ENCODE results near the gene UBA52. TPM values are rescaled to one million over a fixed set of nuclear protein-coding genes. Genes with fewer than 3 reads are reported as not detected.

Gene UBA52
- total and polyA plus RNA-seq, 2 of the 13 experiments (the other 11 are each of a cell fraction or from before 2014, with no cell fraction given) = 959 to 1,782 TPM

DNA sequence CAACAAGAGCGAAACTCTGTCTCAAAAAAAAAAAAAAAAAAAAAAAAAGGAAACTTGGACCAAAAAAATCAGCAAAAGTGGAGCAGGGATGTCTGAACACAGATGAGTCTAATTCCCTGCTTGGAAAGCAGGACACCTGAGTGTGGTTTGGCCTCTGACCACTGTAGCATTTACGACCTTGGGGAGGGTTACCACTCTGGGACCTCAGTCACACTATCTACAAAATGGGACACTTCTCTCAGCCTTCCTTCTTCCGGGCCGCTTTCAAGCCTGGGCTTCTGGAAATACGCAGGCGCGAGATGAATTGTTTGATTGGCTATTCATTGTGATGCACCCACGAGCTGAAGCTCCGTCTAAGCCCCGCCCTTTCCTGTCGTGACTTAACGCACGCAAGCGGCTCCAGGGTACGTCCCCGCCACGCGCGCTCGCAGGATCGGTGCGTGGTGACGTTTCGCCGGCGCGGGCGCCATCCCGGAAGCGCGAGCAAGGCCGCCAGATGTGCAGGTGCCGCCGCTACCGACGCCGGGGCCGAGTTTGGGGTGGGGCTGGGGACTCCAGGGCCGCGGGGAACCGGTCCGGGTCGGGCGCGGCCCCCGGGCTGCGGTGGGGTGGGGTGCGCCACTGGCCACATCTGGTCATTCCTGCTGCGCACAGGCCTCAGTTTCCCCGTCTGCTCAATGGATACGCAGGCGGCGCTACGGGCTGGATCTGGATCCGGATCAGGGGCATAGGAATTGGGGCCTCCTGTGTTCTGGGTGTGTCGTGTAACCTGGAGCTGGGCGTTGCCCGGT lies 14.1 kb upstream of the UBA52 start, which contains the start of gene KXD1 (continued):
- TF ChIP-seq LCORL (IDR thresholded peaks at IDR 0.05) (no peak), LCORL (CRISPR knock-in tag; IDR thresholded peaks at IDR 0.05) (no peak), STAT5B (CRISPR knock-in tag; IDR thresholded peaks at IDR 0.05) (no peak), ZNF547 (CRISPR knock-in tag; IDR thresholded peaks at IDR 0.05) (no peak), TCF7L2 (IDR thresholded peaks at IDR 0.05; ENCODE audit: low read depth, low read length) (no peak), ZNF605 (CRISPR knock-in tag; IDR thresholded peaks at IDR 0.05) (no peak), ZNF550 (CRISPR knock-in tag; IDR thresholded peaks at IDR 0.05; ENCODE audit: borderline replicate concordance) (no peak), ATF1 (CRISPR knock-in tag; IDR thresholded peaks at IDR 0.05) (peak; percentile 78), RBM22 (optimal IDR thresholded peaks at IDR 0.05; ENCODE audit: low read length) (no peak), HOXD1 (CRISPR knock-in tag; IDR thresholded peaks at IDR 0.05) (no peak), CEBPB (IDR thresholded peaks at IDR 0.05; ENCODE audit: borderline replicate concordance, low read depth, low read length) (no peak), GLI4 (CRISPR knock-in tag; IDR thresholded peaks at IDR 0.05; ENCODE audit: borderline replicate concordance) (no peak), PAX8 (CRISPR knock-in tag; IDR thresholded peaks at IDR 0.05; ENCODE audit: borderline replicate concordance) (no peak), TARDBP (CRISPR knock-in tag; IDR thresholded peaks at IDR 0.05) (peak; percentile 59; the same call in 1 of the 2 replicates), NFE2L2 (IDR thresholded peaks at IDR 0.05; ENCODE audit: low read length) (no peak)
- TF ChIP-seq, protein P1, sequence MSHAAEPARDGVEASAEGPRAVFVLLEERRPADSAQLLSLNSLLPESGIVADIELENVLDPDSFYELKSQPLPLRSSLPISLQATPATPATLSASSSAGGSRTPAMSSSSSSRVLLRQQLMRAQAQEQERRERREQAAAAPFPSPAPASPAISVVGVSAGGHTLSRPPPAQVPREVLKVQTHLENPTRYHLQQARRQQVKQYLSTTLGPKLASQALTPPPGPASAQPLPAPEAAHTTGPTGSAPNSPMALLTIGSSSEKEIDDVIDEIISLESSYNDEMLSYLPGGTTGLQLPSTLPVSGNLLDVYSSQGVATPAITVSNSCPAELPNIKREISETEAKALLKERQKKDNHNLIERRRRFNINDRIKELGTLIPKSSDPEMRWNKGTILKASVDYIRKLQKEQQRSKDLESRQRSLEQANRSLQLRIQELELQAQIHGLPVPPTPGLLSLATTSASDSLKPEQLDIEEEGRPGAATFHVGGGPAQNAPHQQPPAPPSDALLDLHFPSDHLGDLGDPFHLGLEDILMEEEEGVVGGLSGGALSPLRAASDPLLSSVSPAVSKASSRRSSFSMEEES (CRISPR knock-in tag; IDR thresholded peaks at IDR 0.05) = peak; percentile 65
- TF ChIP-seq, protein P2, sequence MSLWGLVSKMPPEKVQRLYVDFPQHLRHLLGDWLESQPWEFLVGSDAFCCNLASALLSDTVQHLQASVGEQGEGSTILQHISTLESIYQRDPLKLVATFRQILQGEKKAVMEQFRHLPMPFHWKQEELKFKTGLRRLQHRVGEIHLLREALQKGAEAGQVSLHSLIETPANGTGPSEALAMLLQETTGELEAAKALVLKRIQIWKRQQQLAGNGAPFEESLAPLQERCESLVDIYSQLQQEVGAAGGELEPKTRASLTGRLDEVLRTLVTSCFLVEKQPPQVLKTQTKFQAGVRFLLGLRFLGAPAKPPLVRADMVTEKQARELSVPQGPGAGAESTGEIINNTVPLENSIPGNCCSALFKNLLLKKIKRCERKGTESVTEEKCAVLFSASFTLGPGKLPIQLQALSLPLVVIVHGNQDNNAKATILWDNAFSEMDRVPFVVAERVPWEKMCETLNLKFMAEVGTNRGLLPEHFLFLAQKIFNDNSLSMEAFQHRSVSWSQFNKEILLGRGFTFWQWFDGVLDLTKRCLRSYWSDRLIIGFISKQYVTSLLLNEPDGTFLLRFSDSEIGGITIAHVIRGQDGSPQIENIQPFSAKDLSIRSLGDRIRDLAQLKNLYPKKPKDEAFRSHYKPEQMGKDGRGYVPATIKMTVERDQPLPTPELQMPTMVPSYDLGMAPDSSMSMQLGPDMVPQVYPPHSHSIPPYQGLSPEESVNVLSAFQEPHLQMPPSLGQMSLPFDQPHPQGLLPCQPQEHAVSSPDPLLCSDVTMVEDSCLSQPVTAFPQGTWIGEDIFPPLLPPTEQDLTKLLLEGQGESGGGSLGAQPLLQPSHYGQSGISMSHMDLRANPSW (CRISPR knock-in tag; IDR thresholded peaks at IDR 0.05; ENCODE audit: borderline replicate concordance) = no peak
- TF ChIP-seq, protein P3, sequence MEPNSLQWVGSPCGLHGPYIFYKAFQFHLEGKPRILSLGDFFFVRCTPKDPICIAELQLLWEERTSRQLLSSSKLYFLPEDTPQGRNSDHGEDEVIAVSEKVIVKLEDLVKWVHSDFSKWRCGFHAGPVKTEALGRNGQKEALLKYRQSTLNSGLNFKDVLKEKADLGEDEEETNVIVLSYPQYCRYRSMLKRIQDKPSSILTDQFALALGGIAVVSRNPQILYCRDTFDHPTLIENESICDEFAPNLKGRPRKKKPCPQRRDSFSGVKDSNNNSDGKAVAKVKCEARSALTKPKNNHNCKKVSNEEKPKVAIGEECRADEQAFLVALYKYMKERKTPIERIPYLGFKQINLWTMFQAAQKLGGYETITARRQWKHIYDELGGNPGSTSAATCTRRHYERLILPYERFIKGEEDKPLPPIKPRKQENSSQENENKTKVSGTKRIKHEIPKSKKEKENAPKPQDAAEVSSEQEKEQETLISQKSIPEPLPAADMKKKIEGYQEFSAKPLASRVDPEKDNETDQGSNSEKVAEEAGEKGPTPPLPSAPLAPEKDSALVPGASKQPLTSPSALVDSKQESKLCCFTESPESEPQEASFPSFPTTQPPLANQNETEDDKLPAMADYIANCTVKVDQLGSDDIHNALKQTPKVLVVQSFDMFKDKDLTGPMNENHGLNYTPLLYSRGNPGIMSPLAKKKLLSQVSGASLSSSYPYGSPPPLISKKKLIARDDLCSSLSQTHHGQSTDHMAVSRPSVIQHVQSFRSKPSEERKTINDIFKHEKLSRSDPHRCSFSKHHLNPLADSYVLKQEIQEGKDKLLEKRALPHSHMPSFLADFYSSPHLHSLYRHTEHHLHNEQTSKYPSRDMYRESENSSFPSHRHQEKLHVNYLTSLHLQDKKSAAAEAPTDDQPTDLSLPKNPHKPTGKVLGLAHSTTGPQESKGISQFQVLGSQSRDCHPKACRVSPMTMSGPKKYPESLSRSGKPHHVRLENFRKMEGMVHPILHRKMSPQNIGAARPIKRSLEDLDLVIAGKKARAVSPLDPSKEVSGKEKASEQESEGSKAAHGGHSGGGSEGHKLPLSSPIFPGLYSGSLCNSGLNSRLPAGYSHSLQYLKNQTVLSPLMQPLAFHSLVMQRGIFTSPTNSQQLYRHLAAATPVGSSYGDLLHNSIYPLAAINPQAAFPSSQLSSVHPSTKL (CRISPR knock-in tag; IDR thresholded peaks at IDR 0.05) = peak; percentile 55
- TF ChIP-seq, protein P4, sequence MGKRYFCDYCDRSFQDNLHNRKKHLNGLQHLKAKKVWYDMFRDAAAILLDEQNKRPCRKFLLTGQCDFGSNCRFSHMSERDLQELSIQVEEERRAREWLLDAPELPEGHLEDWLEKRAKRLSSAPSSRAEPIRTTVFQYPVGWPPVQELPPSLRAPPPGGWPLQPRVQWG (CRISPR knock-in tag; IDR thresholded peaks at IDR 0.05; ENCODE audit: borderline replicate concordance, low read depth) = no peak
